GM18870 (cell line): ENCODE data around the gene SPHKAP.
"Not testable (repeated sequence)": the region's sequence is repeated elsewhere in the genome, so short reads cannot be mapped to it uniquely, and the experiment has no call there.

Source experiments
- ATAC-seq: cut with Tn5 transposase; IDR thresholded peaks from one replicate; pipeline ENCODE4 v1.9.1; 2021; ENCODE audit warnings: moderate library complexity; ENCODE audit not compliant: unreplicated experiment

Gene SPHKAP

GRCh38 chr2:228102949-228103348 is 78.5 kb downstream of the SPHKAP start:
- ATAC-seq: no peak

- ATAC-seq: no peak
These were observed 87.0 kb downstream of the SPHKAP start for GRCh38 chr2:228094377-228094921.

- ATAC-seq: no peak
These were observed 89.4 kb downstream of the SPHKAP start for GRCh38 chr2:228092056-228092455.

- no peak for ATAC-seq
These were observed 94.9 kb downstream of the SPHKAP start for GRCh38 chr2:228086561-228086960.

- ATAC-seq: no peak
These were observed 96.8 kb downstream of the SPHKAP start for GRCh38 chr2:228084717-228085116.

GRCh38 chr2:228083131-228083530 is 98.4 kb downstream of the SPHKAP start:
- ATAC-seq: no peak

- no peak for ATAC-seq
These were observed 98.9 kb downstream of the SPHKAP start for GRCh38 chr2:228082571-228082970.

- no peak for ATAC-seq
These were observed 102.3 kb downstream of the SPHKAP start for GRCh38 chr2:228079194-228079593.

GRCh38 chr2:228076695-228077094 is 104.8 kb downstream of the SPHKAP start:
- ATAC-seq: not testable (repeated sequence)

GRCh38 chr2:228072669-228073068 is 108.8 kb downstream of the SPHKAP start:
- no peak for ATAC-seq

- ATAC-seq: no peak
These were observed 114.2 kb downstream of the SPHKAP start for GRCh38 chr2:228067309-228067708.

- no peak for ATAC-seq
These were observed 115.2 kb downstream of the SPHKAP start for GRCh38 chr2:228066126-228066798.

- no peak for ATAC-seq
These were observed 115.8 kb downstream of the SPHKAP start for GRCh38 chr2:228065686-228066085.

- no peak for ATAC-seq
These were observed 116.6 kb downstream of the SPHKAP start for GRCh38 chr2:228064796-228065315.

- ATAC-seq: no peak
These were observed 117.5 kb downstream of the SPHKAP start for GRCh38 chr2:228064024-228064423.

GRCh38 chr2:228063558-228063957 is 117.9 kb downstream of the SPHKAP start:
- ATAC-seq: peak; percentile 55

- no peak for ATAC-seq
These were observed 121.8 kb downstream of the SPHKAP start for GRCh38 chr2:228059735-228060134.

- ATAC-seq: no peak
These were observed 125.0 kb downstream of the SPHKAP start for GRCh38 chr2:228056293-228057097.

GRCh38 chr2:228048838-228049490 is 132.5 kb downstream of the SPHKAP start:
- ATAC-seq: peak; percentile 60

- ATAC-seq: no peak
These were observed 140.5 kb downstream of the SPHKAP start for GRCh38 chr2:228040995-228041394.
